ENCODE data around the gene ANKRD42.

Gene ANKRD42

GRCh38 chr11:83193315-83194280 lies at the start of gene ANKRD42:
Gene ANKRD42 (plus strand): TSS chr11:83193712. CDS start chr11:83194671, 959 bp downstream.
- peak; percentile 94 for DNase-seq (ENCODE audit: low spot score)

- no peak for DNase-seq (ENCODE audit: low spot score)
Measured at GRCh38 chr11:83147895-83148294, 45.6 kb upstream of the ANKRD42 start.

GRCh38 chr11:83150450-83150849 lies 43.1 kb upstream of the ANKRD42 start:
- no peak for DNase-seq (ENCODE audit: low spot score)

GRCh38 chr11:83151274-83151977 lies 42.1 kb upstream of the ANKRD42 start:
- DNase-seq (ENCODE audit: low spot score) = no peak

GRCh38 chr11:83152264-83152663 lies 41.2 kb upstream of the ANKRD42 start:
- no peak for DNase-seq (ENCODE audit: low spot score)

- no peak for DNase-seq (ENCODE audit: low spot score)
Measured at GRCh38 chr11:83153764-83154163, 39.7 kb upstream of the ANKRD42 start.

GRCh38 chr11:83156144-83156995 lies 37.1 kb upstream of the ANKRD42 start:
- peak; percentile 100 for DNase-seq (ENCODE audit: low spot score)

GRCh38 chr11:83156996-83157593 lies 36.4 kb upstream of the ANKRD42 start, which contains the start of gene PCF11:
Gene PCF11 (plus strand): TSS chr11:83157131. CDS start chr11:83157440, 309 bp downstream.
- no peak for DNase-seq (ENCODE audit: low spot score)

GRCh38 chr11:83157594-83158356 lies 35.7 kb upstream of the ANKRD42 start:
- peak; percentile 76 for DNase-seq (ENCODE audit: low spot score)

- peak; percentile 24 for DNase-seq (ENCODE audit: low spot score)
Measured at GRCh38 chr11:83158357-83158786, 35.1 kb upstream of the ANKRD42 start.

- peak; percentile 32 for DNase-seq (ENCODE audit: low spot score)
Measured at GRCh38 chr11:83158965-83159901, 34.3 kb upstream of the ANKRD42 start.

GRCh38 chr11:83159902-83160865 lies 33.3 kb upstream of the ANKRD42 start:
- DNase-seq (ENCODE audit: low spot score) = peak; percentile 37

GRCh38 chr11:83161610-83162199 lies 31.8 kb upstream of the ANKRD42 start:
- DNase-seq (ENCODE audit: low spot score) = no peak

- DNase-seq (ENCODE audit: low spot score) = no peak
Measured at GRCh38 chr11:83162377-83162776, 31.1 kb upstream of the ANKRD42 start.

- DNase-seq (ENCODE audit: low spot score) = no peak
Measured at GRCh38 chr11:83166193-83166866, 27.2 kb upstream of the ANKRD42 start.

- no peak for DNase-seq (ENCODE audit: low spot score)
Measured at GRCh38 chr11:83168756-83169155, 24.8 kb upstream of the ANKRD42 start.

GRCh38 chr11:83170865-83171264 lies 22.6 kb upstream of the ANKRD42 start:
- no peak for DNase-seq (ENCODE audit: low spot score)

Measured in pons (tissue), 1 donor.